HUES48 (cell line): ENCODE measurements around the gene AGBL3.

Experiments used
- H3K27ac ChIP-seq: one replicate; pipeline ENCODE4 v1.7.0; 2013; ENCODE audit warnings: low read depth, low read length, inconsistent platforms
- H3K27me3 ChIP-seq: 2 replicates; pipeline ENCODE4 v1.6.1; 2013; ENCODE audit warnings: mild to moderate bottlenecking, low read length; ENCODE audit not compliant: control insufficient read depth, insufficient read depth
- H3K36me3 ChIP-seq: 2 replicates; pipeline ENCODE4 v1.6.1; 2013; ENCODE audit warnings: low read length; ENCODE audit not compliant: control insufficient read depth, insufficient read depth
- H3K4me1 ChIP-seq: 2 replicates; pipeline ENCODE4 v1.6.1; 2013; ENCODE audit warnings: mild to moderate bottlenecking, low read length; ENCODE audit not compliant: control insufficient read depth, insufficient read depth
- H3K4me3 ChIP-seq: 2 replicates; pipeline ENCODE4 v1.5.1; 2013; ENCODE audit warnings: mild to moderate bottlenecking, low read depth, low read length
- H3K9ac ChIP-seq: 2 replicates; pipeline ENCODE4 v1.6.1; 2013; ENCODE audit warnings: mild to moderate bottlenecking, low read depth, low read length, moderate library complexity
- H3K9me3 ChIP-seq: 2 replicates; pipeline ENCODE4 v1.6.1; 2013; ENCODE audit warnings: low read length; ENCODE audit not compliant: control insufficient read depth, insufficient read depth

AGBL3 gene

DNA sequence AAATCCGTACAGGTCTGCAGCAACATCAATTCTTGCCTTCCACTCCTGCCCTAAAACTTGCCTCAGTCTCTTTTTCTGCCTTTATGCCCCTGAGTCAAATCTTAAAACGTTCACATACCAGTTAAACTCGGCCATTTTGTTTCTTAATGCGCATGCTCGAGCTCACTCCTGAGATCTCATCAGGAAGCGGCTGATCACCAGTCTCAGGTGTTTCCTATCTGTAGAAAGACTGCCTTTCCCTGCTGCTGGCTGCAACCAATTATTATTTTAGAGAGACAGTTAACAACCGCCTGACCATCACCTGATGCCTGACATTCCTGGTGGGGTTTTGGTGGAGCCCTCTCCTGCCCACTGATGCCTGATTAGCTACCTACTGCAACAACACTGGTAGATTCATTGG is 91.3 kb downstream of the AGBL3 start:
- no peaks in the 10 kb centered on the region for H3K27me3 ChIP-seq
- no peak overlapping the region for H3K9ac ChIP-seq
- H3K4me1 ChIP-seq: peaks cover 35% of the 10 kb centered on the region
- no peak overlapping the region for H3K4me3 ChIP-seq
- no peak overlapping the region for H3K27ac ChIP-seq
- H3K36me3 ChIP-seq: no peaks in the 10 kb centered on the region
- H3K9me3 ChIP-seq: peaks cover 9% of the 10 kb centered on the region

- no peak overlapping the region for H3K9ac ChIP-seq
- no peak overlapping the region for H3K27ac ChIP-seq
- H3K4me3 ChIP-seq: no peak overlapping the region
- peaks cover 38% of the 10 kb centered on the region for H3K4me1 ChIP-seq
- no peaks in the 10 kb centered on the region for H3K27me3 ChIP-seq
- no peaks in the 10 kb centered on the region for H3K36me3 ChIP-seq
- H3K9me3 ChIP-seq: peaks cover 6% of the 10 kb centered on the region; the same call in 1 of the 2 replicates
Measured at GRCh38 chr7:135078051-135078450, 91.7 kb downstream of the AGBL3 start.

DNA sequence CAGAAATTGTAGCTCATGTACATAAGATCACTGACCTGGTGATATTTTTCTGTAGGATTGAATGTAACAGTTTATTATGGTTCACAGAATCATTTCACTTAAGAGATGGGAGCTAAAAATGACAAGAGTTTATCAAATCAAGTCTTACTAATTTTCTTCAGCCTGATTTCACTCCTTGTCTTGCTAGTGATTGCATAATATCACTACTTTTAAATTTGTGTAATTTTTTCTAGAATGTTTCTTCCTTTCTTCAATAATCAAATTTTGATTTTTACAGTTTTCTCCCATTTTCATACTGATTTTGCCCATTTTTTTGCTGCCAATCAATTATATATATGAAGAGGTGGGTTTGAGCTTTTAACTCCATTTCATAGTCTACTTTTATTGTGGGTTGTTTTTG is 92.8 kb downstream of the AGBL3 start:
- H3K4me3 ChIP-seq: no peak overlapping the region
- no peak overlapping the region for H3K9ac ChIP-seq
- no peaks in the 10 kb centered on the region for H3K36me3 ChIP-seq
- peaks cover 41% of the 10 kb centered on the region for H3K4me1 ChIP-seq
- H3K27ac ChIP-seq: no peak overlapping the region
- no peaks in the 10 kb centered on the region for H3K27me3 ChIP-seq
- peaks cover 2% of the 10 kb centered on the region; the same call in 1 of the 2 replicates for H3K9me3 ChIP-seq

GRCh38 chr7:135083005-135083404 is 96.7 kb downstream of the AGBL3 start:
- no peak overlapping the region for H3K4me3 ChIP-seq
- H3K4me1 ChIP-seq: peaks cover 9% of the 10 kb centered on the region
- no peak overlapping the region for H3K9ac ChIP-seq
- no peak overlapping the region for H3K27ac ChIP-seq
- H3K36me3 ChIP-seq: no peaks in the 10 kb centered on the region
- no peaks in the 10 kb centered on the region for H3K9me3 ChIP-seq
- no peaks in the 10 kb centered on the region for H3K27me3 ChIP-seq

DNA sequence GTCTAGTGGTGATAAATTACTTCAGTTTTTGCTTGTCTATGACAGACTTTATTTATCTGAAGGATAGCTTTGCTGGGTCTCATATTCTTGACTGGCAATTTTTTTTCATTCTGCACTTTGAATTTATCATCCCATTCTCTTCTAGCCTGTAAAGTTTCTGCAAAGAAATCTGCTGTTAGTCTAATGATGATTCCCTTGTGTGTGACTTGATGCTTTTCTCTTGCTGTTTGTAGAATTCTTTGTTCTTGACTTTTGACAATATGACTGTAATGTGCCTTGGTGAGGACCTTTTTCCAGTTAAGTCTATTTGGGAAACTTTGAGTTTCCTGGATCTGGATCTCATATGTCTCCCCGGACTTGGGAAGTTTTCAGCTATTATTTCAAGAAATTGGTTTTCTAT is 102.3 kb downstream of the AGBL3 start:
- H3K9ac ChIP-seq: no peak overlapping the region
- H3K36me3 ChIP-seq: no peaks in the 10 kb centered on the region
- no peaks in the 10 kb centered on the region for H3K4me1 ChIP-seq
- no peak overlapping the region for H3K27ac ChIP-seq
- no peaks in the 10 kb centered on the region for H3K9me3 ChIP-seq
- H3K27me3 ChIP-seq: no peaks in the 10 kb centered on the region
- no peak overlapping the region for H3K4me3 ChIP-seq

GRCh38 chr7:135091717-135092116 is 105.4 kb downstream of the AGBL3 start:
- Histone ChIP-seq H3K27me3 (no peaks in the 10 kb centered on the region), H3K27ac (no peak overlapping the region), H3K9ac (no peak overlapping the region), H3K36me3 (no peaks in the 10 kb centered on the region), H3K9me3 (no peaks in the 10 kb centered on the region), H3K4me1 (no peaks in the 10 kb centered on the region), H3K4me3 (no peak overlapping the region)

- Histone ChIP-seq H3K36me3 (no peaks in the 10 kb centered on the region), H3K27ac (no peak overlapping the region), H3K9me3 (no peaks in the 10 kb centered on the region), H3K4me3 (no peak overlapping the region), H3K9ac (no peak overlapping the region), H3K4me1 (no peaks in the 10 kb centered on the region), H3K27me3 (no peaks in the 10 kb centered on the region)
Measured at GRCh38 chr7:135094472-135095237, 108.3 kb downstream of the AGBL3 start.

DNA sequence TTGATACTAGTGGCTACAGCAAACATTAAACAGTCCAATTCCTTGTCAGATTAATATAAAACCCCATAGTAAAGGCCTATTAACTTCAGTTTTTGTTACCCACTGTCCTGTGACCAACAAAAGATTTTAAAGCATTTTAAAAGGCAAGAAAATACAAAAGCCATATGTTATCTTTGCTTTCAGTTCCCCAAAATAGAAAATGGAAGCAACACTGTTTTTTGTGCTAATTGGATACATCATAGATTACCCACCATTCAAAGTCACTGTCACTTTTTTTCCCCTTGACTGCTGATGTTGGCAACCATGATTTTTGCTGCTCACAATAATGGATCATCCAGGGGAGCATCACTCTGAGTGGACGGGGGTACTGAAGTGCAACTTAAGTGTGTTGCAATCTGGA is 109.1 kb downstream of the AGBL3 start:
- no peaks in the 10 kb centered on the region for H3K36me3 ChIP-seq
- H3K9ac ChIP-seq: no peak overlapping the region
- no peak overlapping the region for H3K27ac ChIP-seq
- H3K27me3 ChIP-seq: no peaks in the 10 kb centered on the region
- H3K4me3 ChIP-seq: no peak overlapping the region
- H3K9me3 ChIP-seq: no peaks in the 10 kb centered on the region
- H3K4me1 ChIP-seq: no peaks in the 10 kb centered on the region

- Histone ChIP-seq H3K9ac (no peak overlapping the region), H3K27ac (no peak overlapping the region), H3K9me3 (no peaks in the 10 kb centered on the region), H3K4me1 (no peaks in the 10 kb centered on the region), H3K36me3 (no peaks in the 10 kb centered on the region), H3K27me3 (no peaks in the 10 kb centered on the region), H3K4me3 (no peak overlapping the region)
Measured at GRCh38 chr7:135098391-135098790, 112.1 kb downstream of the AGBL3 start.

GRCh38 chr7:135100856-135101255 is 114.5 kb downstream of the AGBL3 start:
- H3K4me3 ChIP-seq: no peak overlapping the region
- no peaks in the 10 kb centered on the region for H3K27me3 ChIP-seq
- H3K27ac ChIP-seq: no peak overlapping the region
- no peak overlapping the region for H3K9ac ChIP-seq
- no peaks in the 10 kb centered on the region for H3K36me3 ChIP-seq
- H3K9me3 ChIP-seq: no peaks in the 10 kb centered on the region
- no peaks in the 10 kb centered on the region for H3K4me1 ChIP-seq

GRCh38 chr7:135102372-135102771 is 116.1 kb downstream of the AGBL3 start:
- H3K27me3 ChIP-seq: no peaks in the 10 kb centered on the region
- no peaks in the 10 kb centered on the region for H3K4me1 ChIP-seq
- no peak overlapping the region for H3K9ac ChIP-seq
- no peak overlapping the region for H3K27ac ChIP-seq
- no peak overlapping the region for H3K4me3 ChIP-seq
- H3K36me3 ChIP-seq: no peaks in the 10 kb centered on the region
- no peaks in the 10 kb centered on the region for H3K9me3 ChIP-seq
